B cell (primary cell): ENCODE data around the gene AKT3.

Experiments used
- EZH2 ChIP-seq: IDR thresholded peaks from 2 replicates; pipeline ENCODE4 v1.6.1; 2012; ENCODE audit warnings: borderline replicate concordance, low read depth, mild to moderate bottlenecking, moderate library complexity, low read length; ENCODE audit not compliant: insufficient read depth, poor library complexity, severe bottlenecking
- TF ChIP-seq, protein P1 (sequence below): fragments of 200-600 bp; IDR thresholded peaks from one replicate; pipeline ENCODE4 v1.8.0; 2022; ENCODE audit warnings: antibody characterized with exemption, mild to moderate bottlenecking

DNA sequence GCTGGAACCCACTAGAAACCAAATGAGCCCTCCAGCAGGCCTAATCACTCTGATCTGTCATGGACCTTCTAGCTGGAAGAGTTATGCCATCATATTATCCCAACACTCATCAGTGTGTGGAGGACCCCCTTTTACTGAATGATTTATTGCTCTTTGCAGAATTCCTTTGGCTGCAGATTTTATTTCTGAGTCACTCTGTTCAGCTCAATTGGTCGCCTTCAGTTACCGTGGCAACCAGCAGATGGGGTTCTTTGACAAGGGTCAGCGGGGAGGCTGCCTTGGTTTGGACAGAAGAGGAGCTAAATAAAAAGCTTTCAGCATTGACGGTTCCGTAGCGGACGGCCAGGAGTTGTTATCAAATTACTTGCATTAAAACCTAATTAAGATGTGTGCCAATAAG lies 374.1 kb downstream of the AKT3 start:
- TF ChIP-seq, protein P1, sequence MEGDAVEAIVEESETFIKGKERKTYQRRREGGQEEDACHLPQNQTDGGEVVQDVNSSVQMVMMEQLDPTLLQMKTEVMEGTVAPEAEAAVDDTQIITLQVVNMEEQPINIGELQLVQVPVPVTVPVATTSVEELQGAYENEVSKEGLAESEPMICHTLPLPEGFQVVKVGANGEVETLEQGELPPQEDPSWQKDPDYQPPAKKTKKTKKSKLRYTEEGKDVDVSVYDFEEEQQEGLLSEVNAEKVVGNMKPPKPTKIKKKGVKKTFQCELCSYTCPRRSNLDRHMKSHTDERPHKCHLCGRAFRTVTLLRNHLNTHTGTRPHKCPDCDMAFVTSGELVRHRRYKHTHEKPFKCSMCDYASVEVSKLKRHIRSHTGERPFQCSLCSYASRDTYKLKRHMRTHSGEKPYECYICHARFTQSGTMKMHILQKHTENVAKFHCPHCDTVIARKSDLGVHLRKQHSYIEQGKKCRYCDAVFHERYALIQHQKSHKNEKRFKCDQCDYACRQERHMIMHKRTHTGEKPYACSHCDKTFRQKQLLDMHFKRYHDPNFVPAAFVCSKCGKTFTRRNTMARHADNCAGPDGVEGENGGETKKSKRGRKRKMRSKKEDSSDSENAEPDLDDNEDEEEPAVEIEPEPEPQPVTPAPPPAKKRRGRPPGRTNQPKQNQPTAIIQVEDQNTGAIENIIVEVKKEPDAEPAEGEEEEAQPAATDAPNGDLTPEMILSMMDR = no peak
- TF ChIP-seq EZH2 = no peak
